Hippocampal formation (tissue), 2 donors: ENCODE results near the gene TRPV4.
"Not testable (repeated sequence)": the region's sequence is repeated elsewhere in the genome, so short reads cannot be mapped to it uniquely, and the experiment has no call there.

Source experiments
- DNase-seq, 2 donors: peaks; one replicate each; lab custom pipeline; 2025; lab: John Stamatoyannopoulos, UW

The TRPV4 gene

GRCh38 chr12:109833307-109834189, at the start of gene TRPV4:
TRPV4 (minus strand) TSS chr12:109833398; CDS start chr12:109814796, 18,602 bp downstream.
- DNase-seq, result no peak

GRCh38 chr12:109881752-109882151, 48.6 kb upstream of the TRPV4 start:
- DNase-seq, result no peak

- DNase-seq, result peak in 1 of 2 donors; percentile 18
These were observed 47.7 kb upstream of the TRPV4 start for GRCh38 chr12:109880938-109881337.

- DNase-seq, result peak; percentile 71 to 74
These were observed 47.1 kb upstream of the TRPV4 start, which contains the start of gene GLTP for GRCh38 chr12:109880043-109880931. GLTP (minus strand) TSS chr12:109880541; CDS start chr12:109880374, 167 bp downstream.

- DNase-seq, result peak in 1 of 2 donors; percentile 33
These were observed 46.3 kb upstream of the TRPV4 start for GRCh38 chr12:109879351-109880042.

GRCh38 chr12:109878749-109879148, 45.6 kb upstream of the TRPV4 start:
- peak in 1 of 2 donors; percentile 33 for DNase-seq

GRCh38 chr12:109878247-109878625, 45.0 kb upstream of the TRPV4 start:
- DNase-seq, result peak in 1 of 2 donors; percentile 70

- peak; percentile 58 to 70 for DNase-seq
These were observed 44.5 kb upstream of the TRPV4 start for GRCh38 chr12:109877504-109878246.

GRCh38 chr12:109876406-109876805, 43.2 kb upstream of the TRPV4 start:
- no peak for DNase-seq

GRCh38 chr12:109875572-109876131, 42.5 kb upstream of the TRPV4 start:
- DNase-seq, result no peak

- no peak for DNase-seq
These were observed 40.5 kb upstream of the TRPV4 start for GRCh38 chr12:109873653-109874052.

GRCh38 chr12:109871668-109872314, 38.6 kb upstream of the TRPV4 start:
- no peak for DNase-seq

- no peak for DNase-seq
These were observed 37.5 kb upstream of the TRPV4 start for GRCh38 chr12:109870648-109871047.

GRCh38 chr12:109868182-109869051, 35.2 kb upstream of the TRPV4 start:
- no peak for DNase-seq

- no peak for DNase-seq
These were observed 31.7 kb upstream of the TRPV4 start for GRCh38 chr12:109864916-109865315.

- DNase-seq, result peak; percentile 80 to 91
These were observed 30.9 kb upstream of the TRPV4 start for GRCh38 chr12:109863847-109864712.

GRCh38 chr12:109862491-109862890, 29.3 kb upstream of the TRPV4 start:
- not testable (repeated sequence) for DNase-seq

GRCh38 chr12:109861689-109862314, 28.6 kb upstream of the TRPV4 start:
- no peak for DNase-seq
